Astrocyte of the spinal cord (primary cell): ENCODE measurements around the gene KAZN.

ENCODE experiments used
- DNase-seq: peaks from one replicate; pipeline ENCODE4 v3.0.0; 2011; ENCODE audit warnings: low read depth, low spot score
- H3K4me3 ChIP-seq: 2 replicates; pipeline ENCODE4 v1.5.1; 2011; ENCODE audit warnings: low read depth, mild to moderate bottlenecking, low read length, moderate library complexity
- CTCF ChIP-seq: IDR thresholded peaks from 2 replicates; pipeline ENCODE4 v1.5.1; 2012; ENCODE audit warnings: low read depth, mild to moderate bottlenecking, low read length, inconsistent platforms
- in situ Hi-C: cut with HindIII; loops from 2 replicates; pipeline ENCODE4 v1.10.0; 2017; ENCODE audit warnings: low sequenced_read_pairs

KAZN gene

DNA sequence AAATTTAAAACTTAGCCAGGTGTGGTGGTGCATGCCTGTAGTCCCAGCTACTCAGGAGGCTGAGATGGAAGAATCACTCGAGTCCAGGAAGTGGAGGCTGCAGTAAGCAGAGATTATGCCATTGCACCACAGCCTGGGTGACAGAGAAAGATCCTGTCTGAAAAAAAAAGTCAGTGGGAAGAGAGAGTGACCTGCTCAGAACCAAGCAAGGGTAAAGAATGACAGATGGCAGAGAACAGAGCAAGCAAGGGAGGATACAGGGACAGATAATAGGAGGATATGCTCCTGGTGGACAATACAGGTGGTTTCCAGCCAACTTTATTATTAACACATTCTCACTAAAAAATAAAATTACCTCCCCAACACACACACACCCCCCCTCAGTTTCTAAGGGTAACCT is 550.5 kb downstream of the KAZN start:
- TF ChIP-seq CTCF: no peak
- no peak for DNase-seq
- in situ Hi-C loops: loop anchor here (25.0 kb wide), 1 partner anchor 288 kb away; the partner anchor contains the start of gene CTRC

GRCh38 chr1:15150376-15150775 is 551.9 kb downstream of the KAZN start:
- in situ Hi-C loops: no loop called here
- no peak for DNase-seq

More for the DNA sequence above, 550.5 kb downstream of the KAZN start:
- H3K4me3 ChIP-seq: no peak overlapping the region

GRCh38 chr1:15151377-15151806 is 552.9 kb downstream of the KAZN start:
- DNase-seq: no peak
- in situ Hi-C loops: no loop called here
- no peak for TF ChIP-seq CTCF
- H3K4me3 ChIP-seq: no peak overlapping the region

More at GRCh38 chr1:15150376-15150775, 551.9 kb downstream of the KAZN start:
- no peak overlapping the region for H3K4me3 ChIP-seq
- TF ChIP-seq CTCF: no peak

- H3K4me3 ChIP-seq: no peak overlapping the region
- no peak for TF ChIP-seq CTCF
- in situ Hi-C loops: no loop called here
- DNase-seq: no peak
These were observed 553.4 kb downstream of the KAZN start for GRCh38 chr1:15151871-15152270.

GRCh38 chr1:15152318-15153183 is 554.1 kb downstream of the KAZN start:
- peak overlapping the region; percentile 55 for H3K4me3 ChIP-seq
- in situ Hi-C loops: no loop called here
- peak; percentile 91 for DNase-seq
- TF ChIP-seq CTCF: peak; percentile 86

GRCh38 chr1:15153184-15153841 is 554.8 kb downstream of the KAZN start, which contains the start of gene TMEM51:
TSS of gene TMEM51 (plus strand) at chr1:15153747. CDS start at chr1:15215088, 61,341 bp downstream.
- peak within 1 kb of the TSS; percentile 55 for H3K4me3 ChIP-seq
- DNase-seq: peak; percentile 58
- no peak for TF ChIP-seq CTCF
- in situ Hi-C loops: no loop called here
